ENCODE measurements around the gene TRIM26. TPM values are rescaled to one million over a fixed set of nuclear protein-coding genes. Genes with fewer than 3 reads are reported as not detected.
A peak's percentile ranks its signal among the peaks of the same experiment; 100 is the strongest.

TRIM26 gene
- total RNA-seq, 4 donors from 2014 or later = 26.9 to 46.8 (median 37.6) TPM

DNA sequence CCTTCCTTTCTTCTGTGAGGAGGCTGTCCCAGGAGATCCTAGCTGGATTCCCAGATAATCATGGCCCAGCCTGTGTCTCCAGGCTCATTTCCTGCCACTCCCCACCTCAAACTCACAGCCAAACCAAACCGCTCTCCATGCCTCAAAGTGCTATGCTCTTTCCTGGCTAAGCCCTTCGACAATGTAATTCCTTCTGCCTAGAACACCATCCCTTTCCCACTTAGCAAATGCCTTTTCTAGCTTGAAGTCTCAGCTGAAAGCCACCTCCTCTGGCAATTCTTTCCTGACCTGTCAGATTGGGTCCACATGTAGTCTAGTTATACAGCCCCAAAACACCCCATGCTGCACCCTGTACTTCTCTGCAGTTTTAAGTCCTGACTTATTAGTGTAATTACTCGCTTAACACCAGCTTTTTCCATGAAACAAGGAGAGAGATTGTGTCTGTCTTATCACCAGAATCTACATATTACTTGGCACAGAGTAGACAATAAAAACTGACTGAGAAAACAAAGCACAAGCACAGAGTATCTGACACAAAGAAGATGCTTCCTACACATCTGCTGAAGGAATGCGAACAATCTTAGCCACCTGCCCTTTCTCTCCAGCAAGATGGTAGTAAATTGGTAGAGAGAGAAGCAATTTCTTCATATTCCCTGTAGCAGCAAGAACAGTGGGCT is 5.4 kb downstream of the TRIM26 start:
- H3K4me1 ChIP-seq = peaks cover 6 to 85% (median 37%) of the 10 kb centered on the region in 4 donors
- H3K4me3 ChIP-seq = no peak overlapping the region
- H3K27me3 ChIP-seq = no peaks in the 10 kb centered on the region
- H3K27ac ChIP-seq = peak overlapping the region in 3 of 4 donors; percentile 36 to 81 (median 49)
- H3K9me3 ChIP-seq = no peaks in the 10 kb centered on the region
- TF ChIP-seq POLR2A (IDR thresholded peaks at IDR 0.05) (no peak), EP300 (IDR thresholded peaks at IDR 0.05) (no peak)
- TF ChIP-seq, protein P1, sequence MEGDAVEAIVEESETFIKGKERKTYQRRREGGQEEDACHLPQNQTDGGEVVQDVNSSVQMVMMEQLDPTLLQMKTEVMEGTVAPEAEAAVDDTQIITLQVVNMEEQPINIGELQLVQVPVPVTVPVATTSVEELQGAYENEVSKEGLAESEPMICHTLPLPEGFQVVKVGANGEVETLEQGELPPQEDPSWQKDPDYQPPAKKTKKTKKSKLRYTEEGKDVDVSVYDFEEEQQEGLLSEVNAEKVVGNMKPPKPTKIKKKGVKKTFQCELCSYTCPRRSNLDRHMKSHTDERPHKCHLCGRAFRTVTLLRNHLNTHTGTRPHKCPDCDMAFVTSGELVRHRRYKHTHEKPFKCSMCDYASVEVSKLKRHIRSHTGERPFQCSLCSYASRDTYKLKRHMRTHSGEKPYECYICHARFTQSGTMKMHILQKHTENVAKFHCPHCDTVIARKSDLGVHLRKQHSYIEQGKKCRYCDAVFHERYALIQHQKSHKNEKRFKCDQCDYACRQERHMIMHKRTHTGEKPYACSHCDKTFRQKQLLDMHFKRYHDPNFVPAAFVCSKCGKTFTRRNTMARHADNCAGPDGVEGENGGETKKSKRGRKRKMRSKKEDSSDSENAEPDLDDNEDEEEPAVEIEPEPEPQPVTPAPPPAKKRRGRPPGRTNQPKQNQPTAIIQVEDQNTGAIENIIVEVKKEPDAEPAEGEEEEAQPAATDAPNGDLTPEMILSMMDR (IDR thresholded peaks at IDR 0.05) = no peak
- H3K36me3 ChIP-seq = no peaks in the 10 kb centered on the region
- WGBS, 2 donors = 47 to 58% methylated on average over 4 of the region's 4 CpGs
- DNase-seq (ENCODE audit: low spot score in 2 of 2) = peak in 1 of 2 donors; percentile 34

DNA sequence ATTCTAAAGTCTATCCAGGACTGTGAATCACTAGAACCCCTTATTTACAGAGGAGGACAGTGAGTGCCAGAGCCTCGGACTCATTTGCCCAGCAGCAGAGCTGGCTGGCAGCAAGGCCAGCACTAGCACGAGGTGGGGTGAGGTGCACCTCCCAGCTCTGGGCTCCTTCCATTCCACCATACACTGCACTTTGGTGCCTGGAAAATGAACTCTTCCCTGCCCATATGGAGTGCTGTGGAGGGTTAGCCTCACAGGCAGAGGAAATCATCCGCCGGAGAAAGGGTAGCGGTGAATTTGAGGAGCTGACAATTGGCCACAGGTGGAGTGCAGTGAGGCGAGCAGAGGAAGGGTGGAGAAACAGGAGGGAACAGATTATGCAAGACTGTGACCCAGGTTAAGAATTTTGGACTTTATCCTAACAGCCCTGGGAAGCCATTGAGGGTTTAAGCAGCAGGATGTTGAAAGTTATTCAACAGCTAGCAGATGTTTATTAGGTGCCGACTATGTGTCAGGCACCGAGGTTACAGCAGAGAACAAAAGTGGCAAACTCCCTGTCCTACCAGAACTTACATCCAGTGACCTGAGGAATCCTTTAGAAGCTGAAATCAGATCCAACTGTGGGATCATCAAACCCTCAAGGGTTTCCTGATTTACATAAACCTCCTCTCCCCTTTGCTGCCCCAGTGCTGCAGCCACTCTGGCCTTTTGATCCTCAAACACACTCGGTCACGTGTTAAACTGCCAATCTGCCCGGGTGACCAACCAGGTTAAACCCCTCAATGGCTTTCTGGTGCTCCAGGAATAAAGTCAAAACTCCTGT is 6.2 kb downstream of the TRIM26 start:
- Histone ChIP-seq H3K4me3 (no peak overlapping the region), H3K4me1 (peaks cover 2 to 86% (median 33%) of the 10 kb centered on the region in 4 donors)
- TF ChIP-seq EP300 (IDR thresholded peaks at IDR 0.05) (peak in 1 of 2 donors; percentile 79), POLR2A (IDR thresholded peaks at IDR 0.05) (no peak)
- TF ChIP-seq, protein P1 (IDR thresholded peaks at IDR 0.05) = no peak

DNA sequence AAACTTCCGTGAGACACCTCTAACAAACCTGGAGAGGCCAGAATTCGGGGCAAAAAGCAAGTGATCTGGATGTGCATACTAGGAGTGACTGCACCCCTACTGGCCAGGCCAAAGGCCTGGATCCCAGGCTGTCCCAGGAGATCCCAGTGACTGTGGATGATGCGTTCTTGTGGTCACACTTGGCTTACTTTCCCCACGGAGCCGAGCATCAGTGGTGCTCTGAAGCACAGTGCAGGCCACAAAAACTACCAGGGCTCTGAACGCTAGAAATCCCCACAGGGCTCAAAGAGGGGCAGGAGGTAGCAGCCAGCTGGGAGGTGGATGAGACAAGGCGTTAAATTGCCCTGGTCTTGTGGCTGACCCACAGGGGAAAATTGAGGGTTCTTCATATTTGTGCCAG is 7.1 kb downstream of the TRIM26 start:
- DNase-seq (ENCODE audit: low spot score in 2 of 2) = no peak
- Histone ChIP-seq H3K27me3 (no peaks in the 10 kb centered on the region), H3K9me3 (no peaks in the 10 kb centered on the region), H3K27ac (peak overlapping the region in 2 of 4 donors; percentile 78 to 81), H3K4me3 (no peak overlapping the region), H3K4me1 (peaks cover 0 to 86% (median 31%) of the 10 kb centered on the region in 4 donors), H3K36me3 (no peaks in the 10 kb centered on the region)
- TF ChIP-seq, protein P1 (IDR thresholded peaks at IDR 0.05) = no peak
- TF ChIP-seq POLR2A (IDR thresholded peaks at IDR 0.05) = no peak
- no peak for TF ChIP-seq EP300 (IDR thresholded peaks at IDR 0.05)
- WGBS, 2 donors = 66 to 79% methylated on average over 7 of the region's 7 CpGs

More for the DNA sequence above, 6.2 kb downstream of the TRIM26 start:
- 46 to 47% methylated on average over 11 of the region's 11 CpGs for WGBS, 2 donors
- H3K27me3 ChIP-seq = no peaks in the 10 kb centered on the region
- H3K27ac ChIP-seq = peak overlapping the region in 3 of 4 donors; percentile 36 to 81 (median 78)
- peak in 1 of 2 donors; percentile 47 for DNase-seq (ENCODE audit: low spot score in 2 of 2)
- no peaks in the 10 kb centered on the region for H3K36me3 ChIP-seq
- H3K9me3 ChIP-seq = no peaks in the 10 kb centered on the region

DNA sequence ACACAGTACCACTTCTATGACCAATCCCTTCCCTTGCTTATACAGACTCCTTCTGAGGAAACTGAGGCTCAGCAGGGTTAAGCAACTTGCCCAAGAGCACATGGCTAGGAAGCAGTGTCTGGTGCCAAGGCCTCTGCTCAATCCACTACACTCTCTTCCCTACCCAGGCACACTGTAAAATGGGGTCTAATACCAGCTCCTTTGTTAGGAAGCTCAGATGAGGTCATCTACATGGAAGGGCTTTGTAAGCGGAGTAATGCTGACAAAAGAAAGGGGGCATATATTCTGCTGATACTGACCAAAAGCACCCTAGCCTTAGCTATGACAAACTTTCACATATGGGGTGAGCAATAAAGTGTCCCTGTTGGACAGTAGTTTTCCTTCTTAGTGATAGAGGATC is 9.1 kb downstream of the TRIM26 start:
- H3K36me3 ChIP-seq = peaks cover 0 to 13% (median 0%) of the 10 kb centered on the region in 3 donors
- H3K27me3 ChIP-seq = no peaks in the 10 kb centered on the region
- H3K27ac ChIP-seq = no peak overlapping the region
- WGBS, 2 donors = 60 to 65% methylated on average over 1 of the region's 1 CpG
- no peak overlapping the region for H3K4me3 ChIP-seq
- H3K4me1 ChIP-seq = peaks cover 0 to 75% (median 32%) of the 10 kb centered on the region in 4 donors
- TF ChIP-seq, protein P1 (IDR thresholded peaks at IDR 0.05) = no peak
- TF ChIP-seq POLR2A (IDR thresholded peaks at IDR 0.05) (no peak), EP300 (IDR thresholded peaks at IDR 0.05) (no peak)
- DNase-seq (ENCODE audit: low spot score in 2 of 2) = no peak
- no peaks in the 10 kb centered on the region for H3K9me3 ChIP-seq

DNA sequence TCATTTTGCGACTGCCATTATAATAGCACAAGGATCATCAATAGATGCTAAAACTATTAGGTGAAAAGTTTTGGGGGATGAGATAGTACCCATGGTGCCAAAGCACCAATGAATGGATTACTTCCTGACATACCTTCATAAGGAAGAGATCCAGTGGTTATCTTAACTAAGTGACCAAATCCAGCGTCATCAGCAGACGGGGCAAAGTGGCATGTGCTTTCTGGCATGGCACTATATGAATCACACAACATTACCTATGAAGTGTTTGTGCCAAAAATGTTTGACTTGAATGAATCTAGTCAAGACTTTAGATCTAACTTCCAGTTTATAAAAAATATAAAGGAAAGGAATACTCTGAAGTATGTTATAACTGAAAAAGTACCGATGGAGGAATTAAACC is 10.8 kb downstream of the TRIM26 start:
- 88 to 95% methylated on average over 4 of the region's 4 CpGs for WGBS, 2 donors
- no peaks in the 10 kb centered on the region for H3K27me3 ChIP-seq
- H3K4me1 ChIP-seq = peaks cover 0 to 57% (median 17%) of the 10 kb centered on the region in 4 donors
- H3K4me3 ChIP-seq = no peak overlapping the region
- TF ChIP-seq, protein P1 (IDR thresholded peaks at IDR 0.05) = no peak
- no peak for TF ChIP-seq POLR2A (IDR thresholded peaks at IDR 0.05)
- no peak for TF ChIP-seq EP300 (IDR thresholded peaks at IDR 0.05)
- peaks cover 0 to 30% (median 11%) of the 10 kb centered on the region in 3 donors for H3K36me3 ChIP-seq
- H3K27ac ChIP-seq = no peak overlapping the region
- H3K9me3 ChIP-seq = no peaks in the 10 kb centered on the region
- DNase-seq (ENCODE audit: low spot score in 2 of 2) = no peak
